Neuronal stem cell (in vitro differentiated cells): Measurements from ENCODE around the gene PARVA.
"Not testable (repeated sequence)": the region's sequence is repeated elsewhere in the genome, so short reads cannot be mapped to it uniquely, and the experiment has no call there.

Experiments
- DNase-seq: peaks from one replicate; pipeline ENCODE4 v3.0.0-alpha.2; 2013; ENCODE audit warnings: low spot score
- H2AFZ ChIP-seq: one replicate; pipeline ENCODE4 v1.6.1; 2013; ENCODE audit warnings: mild to moderate bottlenecking, low read length, inconsistent platforms
- H2AK5ac ChIP-seq: 2 replicates; pipeline ENCODE4 v1.6.1; 2013; ENCODE audit warnings: low read depth, mild to moderate bottlenecking, inconsistent platforms, low read length, moderate library complexity, mixed read lengths
- H2BK120ac ChIP-seq: 2 replicates; pipeline ENCODE4 v1.6.1; 2013; ENCODE audit warnings: low read depth, mild to moderate bottlenecking, inconsistent platforms, low read length, moderate library complexity, mixed read lengths
- H2BK12ac ChIP-seq: one replicate; pipeline ENCODE4 v1.6.1; 2013; ENCODE audit warnings: low read length, inconsistent platforms
- H2BK15ac ChIP-seq: 2 replicates; pipeline ENCODE4 v1.6.1; 2013; ENCODE audit warnings: mild to moderate bottlenecking, low read length, inconsistent platforms, mixed read lengths
- H2BK5ac ChIP-seq: one replicate; pipeline ENCODE4 v1.6.1; 2013; ENCODE audit warnings: inconsistent platforms, mild to moderate bottlenecking, low read length, moderate library complexity
- H3K14ac ChIP-seq: one replicate; pipeline ENCODE4 v1.6.1; 2013; ENCODE audit warnings: low read length, inconsistent platforms
- H3K18ac ChIP-seq: 2 replicates; pipeline ENCODE4 v1.6.1; 2013; ENCODE audit warnings: low read length, inconsistent platforms
- H3K23ac ChIP-seq: 2 replicates; pipeline ENCODE4 v1.6.1; 2013; ENCODE audit warnings: low read depth, mild to moderate bottlenecking, mixed read lengths, low read length, inconsistent platforms; ENCODE audit not compliant: poor library complexity
- H3K27ac ChIP-seq: replicated peaks from 3 replicates; pipeline ENCODE4 v1.5.1; 2013; ENCODE audit warnings: low read length, inconsistent platforms
- H3K27me3 ChIP-seq, 3 experiments: 2 replicates each; pipeline ENCODE4 v1.6.1; 2013; ENCODE audit warnings: low read length in 3 of 3, mild to moderate bottlenecking in 2 of 3, inconsistent platforms in 1 of 3, low read depth in 1 of 3, mixed read lengths in 1 of 3, moderate library complexity in 1 of 3; ENCODE audit not compliant: control insufficient read depth in 3 of 3, insufficient read depth in 3 of 3
- H3K36me3 ChIP-seq, 2 donors: replicated peaks in 1 of 2; 2 replicates each; pipeline ENCODE4 v1.6.1; 2013; ENCODE audit warnings: low read length in 2 of 2; ENCODE audit not compliant: control insufficient read depth in 2 of 2, insufficient read depth in 2 of 2
- H3K4ac ChIP-seq: 2 replicates; pipeline ENCODE4 v1.6.1; 2013; ENCODE audit warnings: inconsistent platforms, mild to moderate bottlenecking, low read length, moderate library complexity
- H3K4me1 ChIP-seq, 2 donors: 1 replicate in 1 of 2; 2 replicates in 1 of 2; pipeline ENCODE4 v1.6.1; 2013; ENCODE audit warnings: low read length in 2 of 2, low read depth in 1 of 2; ENCODE audit not compliant: control insufficient read depth in 2 of 2, insufficient read depth in 1 of 2
- H3K4me2 ChIP-seq: one replicate; pipeline ENCODE4 v1.6.1; 2013; ENCODE audit warnings: mild to moderate bottlenecking, low read length, inconsistent platforms; ENCODE audit not compliant: insufficient read depth, poor library complexity, severe bottlenecking
- H3K4me3 ChIP-seq, 2 donors: 2 replicates each; pipeline ENCODE4 v1.5.1; 2013; ENCODE audit warnings: low read length in 2 of 2, mild to moderate bottlenecking in 2 of 2, inconsistent platforms in 1 of 2, moderate library complexity in 1 of 2
- H3K79me1 ChIP-seq: one replicate; pipeline ENCODE4 v1.6.1; 2013; ENCODE audit warnings: low read depth, mild to moderate bottlenecking, inconsistent platforms, low read length, moderate library complexity
- H3K9ac ChIP-seq: one replicate; pipeline ENCODE4 v1.6.1; 2013; ENCODE audit warnings: mild to moderate bottlenecking, low read depth, low read length, inconsistent platforms; ENCODE audit not compliant: poor library complexity
- H3K9me3 ChIP-seq, 2 donors: replicated peaks in 1 of 2; 2 replicates each; pipeline versions ENCODE3 to v1.6.1; 2013; ENCODE audit warnings: low read length in 2 of 2, mild to moderate bottlenecking in 2 of 2, inconsistent platforms in 1 of 2, low read depth in 1 of 2, mixed read lengths in 1 of 2, moderate library complexity in 1 of 2; ENCODE audit not compliant: control insufficient read depth in 2 of 2, insufficient read depth in 1 of 2
- H4K8ac ChIP-seq: one replicate; pipeline ENCODE4 v1.6.1; 2013; ENCODE audit warnings: low read depth, mild to moderate bottlenecking, inconsistent platforms, low read length, moderate library complexity
- H4K91ac ChIP-seq: one replicate; pipeline ENCODE4 v1.6.1; 2013; ENCODE audit warnings: low read length, low read depth, mild to moderate bottlenecking, inconsistent platforms; ENCODE audit not compliant: poor library complexity
- WGBS, 2 donors: extraction: QIAGEN DNeasy Blood & Tissue Kit; methylation state at CpG; one replicate each; pipeline ENCODE4 v1.1.7; 2013; ENCODE audit warnings: missing lambda C conversion rate in 2 of 2, mixed read lengths in 1 of 2; ENCODE audit not compliant: insufficient read length in 2 of 2, insufficient replicate concordance in 1 of 2; ENCODE audit errors: extremely low coverage in 2 of 2; 5-methylcytosine and 5-hydroxymethylcytosine counted together

PARVA gene

DNA sequence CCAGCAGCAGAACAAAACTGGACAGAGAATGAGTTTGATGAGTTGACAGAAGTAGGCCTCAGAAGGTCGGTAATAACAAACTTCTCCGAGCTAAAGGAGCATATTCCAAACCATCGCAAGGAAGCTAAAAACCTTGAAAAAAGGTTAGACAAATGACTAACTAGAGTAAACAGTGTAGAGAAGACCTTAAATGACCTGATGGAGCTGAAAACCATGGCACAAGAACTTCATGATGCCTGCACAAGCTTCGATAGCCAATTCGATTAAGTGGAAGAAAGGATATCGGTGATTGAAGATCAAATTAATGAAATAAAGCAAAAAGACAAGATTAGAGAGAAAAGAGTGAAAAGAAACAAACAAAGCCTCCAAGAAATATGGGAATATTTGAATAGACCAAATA is 10.3 kb upstream of the PARVA start:
- H3K79me1 ChIP-seq, H2AFZ ChIP-seq, H3K4me3 ChIP-seq, H3K9me3 ChIP-seq, H3K36me3 ChIP-seq, H2BK5ac ChIP-seq, H2BK15ac ChIP-seq, H3K18ac ChIP-seq, H4K8ac ChIP-seq, H3K27ac ChIP-seq, H3K4me2 ChIP-seq, DNase-seq, H3K4me1 ChIP-seq, H3K14ac ChIP-seq, H2BK120ac ChIP-seq, H4K91ac ChIP-seq, H3K4ac ChIP-seq, H2BK12ac ChIP-seq, H2AK5ac ChIP-seq, H3K27me3 ChIP-seq, H3K9ac ChIP-seq, H3K23ac ChIP-seq: not testable (repeated sequence)
- WGBS, 2 donors, result no CpG with 5 or more reads among the region's 6 CpGs

DNA sequence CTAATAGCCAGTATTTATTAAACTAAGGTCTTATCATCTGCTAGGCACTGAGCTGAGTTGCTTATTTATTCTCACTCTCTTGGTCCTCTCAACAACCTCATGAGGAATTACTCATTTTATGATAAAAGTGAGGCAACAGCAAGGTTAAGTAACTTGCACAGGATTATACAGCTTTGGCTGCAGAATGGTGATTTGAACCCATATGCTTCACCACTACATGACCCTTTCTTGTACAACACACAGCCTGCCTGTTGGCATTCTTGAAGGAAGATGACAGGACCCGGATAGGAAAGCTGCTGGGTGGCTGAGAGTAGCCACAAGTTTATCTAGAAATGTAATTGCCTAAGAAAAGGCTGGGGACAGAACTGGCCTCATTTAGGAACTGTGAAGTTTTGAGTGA is 5.3 kb upstream of the PARVA start:
- H2AK5ac ChIP-seq, result no peak overlapping the region
- H2BK15ac ChIP-seq, result no peak overlapping the region
- H3K9me3 ChIP-seq, result peaks cover 0 to 7% of the 10 kb centered on the region in 2 donors
- no peak overlapping the region for H3K4ac ChIP-seq
- H3K4me3 ChIP-seq, result no peak overlapping the region
- no peak overlapping the region for H3K14ac ChIP-seq
- no peak overlapping the region for H4K91ac ChIP-seq
- H3K18ac ChIP-seq, result peak overlapping the region; percentile 60
- no peak overlapping the region for H2BK12ac ChIP-seq
- peaks cover 0 to 7% of the 10 kb centered on the region in 2 donors for H3K4me1 ChIP-seq
- H4K8ac ChIP-seq, result no peak overlapping the region
- no peak overlapping the region for H3K23ac ChIP-seq
- no peak overlapping the region for H3K27ac ChIP-seq
- no peak overlapping the region for H2AFZ ChIP-seq
- peaks cover 0 to 17% (median 0%) of the 10 kb centered on the region in 3 experiments for H3K27me3 ChIP-seq
- DNase-seq, result no peak
- no peaks in the 10 kb centered on the region for H3K36me3 ChIP-seq
- H3K9ac ChIP-seq, result no peak overlapping the region
- H3K4me2 ChIP-seq, result no peak overlapping the region
- H2BK5ac ChIP-seq, result no peak overlapping the region
- H3K79me1 ChIP-seq, result no peaks in the 10 kb centered on the region
- H2BK120ac ChIP-seq, result no peak overlapping the region
- WGBS, 2 donors, result no CpG with 5 or more reads among the region's 1 CpG

DNA sequence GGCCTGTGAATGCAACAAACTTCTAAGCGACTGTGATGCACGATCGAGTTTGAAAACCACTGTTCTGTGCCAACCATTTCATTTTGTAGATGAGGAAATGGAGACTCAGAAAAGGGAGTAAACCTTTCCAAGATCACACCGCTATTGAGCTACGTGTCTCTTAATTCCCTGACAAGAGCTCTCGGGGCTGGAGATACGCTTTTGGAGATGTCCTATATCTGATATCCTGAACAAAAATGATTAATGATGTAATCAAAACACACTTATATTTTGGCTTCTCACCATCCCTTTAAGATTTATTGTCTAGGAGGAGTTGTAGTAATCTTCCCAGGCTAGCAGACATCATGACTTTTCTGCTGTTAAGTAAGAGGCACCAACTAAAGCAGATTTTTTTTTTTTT is 1.7 kb upstream of the PARVA start:
- Histone ChIP-seq H4K8ac (no peak overlapping the region), H3K4me2 (no peak overlapping the region), H2AK5ac (no peak overlapping the region), H3K18ac (no peak overlapping the region), H2BK15ac (no peak overlapping the region), H3K4ac (no peak overlapping the region), H3K9ac (no peak overlapping the region), H3K4me1 (peaks cover 0 to 7% of the 10 kb centered on the region in 2 donors), H3K79me1 (no peaks in the 10 kb centered on the region), H2BK12ac (no peak overlapping the region), H3K4me3 (no peak overlapping the region), H3K27ac (no peak overlapping the region), H4K91ac (no peak overlapping the region), H3K9me3 (peaks cover 0 to 10% of the 10 kb centered on the region in 2 donors), H3K27me3 (peaks cover 0 to 41% (median 0%) of the 10 kb centered on the region in 3 experiments), H3K36me3 (no peaks in the 10 kb centered on the region), H3K14ac (no peak overlapping the region), H2BK5ac (no peak overlapping the region), H2BK120ac (no peak overlapping the region), H2AFZ (no peak overlapping the region), H3K23ac (no peak overlapping the region)
- WGBS, 2 donors, result no CpG with 5 or more reads among the region's 7 CpGs
- no peak for DNase-seq

DNA sequence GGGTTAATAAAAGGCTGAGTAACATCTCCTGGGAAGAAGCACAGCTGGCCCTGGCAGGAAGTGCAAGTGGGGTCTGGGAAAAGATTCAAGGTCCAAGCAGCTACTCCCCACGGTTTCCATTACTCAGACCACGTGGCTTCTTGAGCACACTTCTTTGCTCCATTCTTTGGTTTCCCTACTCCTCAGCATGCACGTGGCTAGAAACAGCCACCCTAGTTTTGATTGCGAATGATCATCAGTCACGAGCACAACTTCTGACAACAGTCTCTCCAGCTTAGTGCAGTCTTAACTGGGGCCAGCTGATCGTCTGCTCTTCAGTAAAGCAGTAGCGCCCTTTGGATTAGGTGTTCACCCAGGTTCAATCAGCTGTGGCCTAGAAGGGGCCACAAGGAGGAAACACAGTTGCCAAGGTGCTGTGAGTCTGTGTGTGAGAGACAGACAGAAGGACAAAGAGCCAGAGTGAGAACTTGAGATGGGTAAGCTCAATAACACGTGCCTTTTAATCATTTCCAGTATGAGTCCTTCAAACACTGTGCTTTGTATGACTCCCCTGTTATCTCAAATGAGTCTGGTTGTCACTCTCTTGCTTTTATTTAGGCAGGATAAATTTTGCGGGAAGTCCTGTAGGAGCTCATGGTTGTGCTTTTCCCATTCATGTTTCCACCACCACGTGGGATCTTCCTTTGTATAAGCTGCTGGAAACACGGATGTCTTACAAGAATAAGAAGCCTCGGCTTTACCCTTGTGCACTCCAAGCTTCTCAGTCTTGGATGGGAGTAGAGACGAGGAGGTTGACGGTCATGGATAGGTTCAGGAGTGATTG is 901 bp upstream of the PARVA start:
- Histone ChIP-seq H2BK15ac (peak overlapping the region; percentile 40), H3K36me3 (no peaks in the 10 kb centered on the region), H3K4ac (no peak overlapping the region), H4K8ac (no peak overlapping the region), H3K9me3 (peaks cover 0 to 10% of the 10 kb centered on the region in 2 donors), H3K9ac (no peak overlapping the region), H2AK5ac (no peak overlapping the region), H3K4me3 (peak overlapping the region in 1 of 2 donors; percentile 90), H3K18ac (peak overlapping the region; percentile 20), H3K23ac (no peak overlapping the region), H4K91ac (no peak overlapping the region), H3K4me2 (peak overlapping the region; percentile 75), H3K27ac (no peak overlapping the region), H3K4me1 (peaks cover 0 to 7% of the 10 kb centered on the region in 2 donors), H2AFZ (peak overlapping the region; percentile 84), H2BK5ac (no peak overlapping the region), H2BK12ac (no peak overlapping the region), H2BK120ac (no peak overlapping the region), H3K79me1 (no peaks in the 10 kb centered on the region), H3K27me3 (peaks cover 0 to 43% (median 0%) of the 10 kb centered on the region in 3 experiments), H3K14ac (no peak overlapping the region)
- no CpG with 5 or more reads among the region's 14 CpGs for WGBS, 2 donors
- no peak for DNase-seq
